Hepatic stellate cell (primary cell): ENCODE measurements around the gene WDR47.

Experiments used
- DNase-seq: peaks from one replicate; pipeline ENCODE4 v3.0.0; 2011; ENCODE audit warnings: low spot score

WDR47 gene

DNA sequence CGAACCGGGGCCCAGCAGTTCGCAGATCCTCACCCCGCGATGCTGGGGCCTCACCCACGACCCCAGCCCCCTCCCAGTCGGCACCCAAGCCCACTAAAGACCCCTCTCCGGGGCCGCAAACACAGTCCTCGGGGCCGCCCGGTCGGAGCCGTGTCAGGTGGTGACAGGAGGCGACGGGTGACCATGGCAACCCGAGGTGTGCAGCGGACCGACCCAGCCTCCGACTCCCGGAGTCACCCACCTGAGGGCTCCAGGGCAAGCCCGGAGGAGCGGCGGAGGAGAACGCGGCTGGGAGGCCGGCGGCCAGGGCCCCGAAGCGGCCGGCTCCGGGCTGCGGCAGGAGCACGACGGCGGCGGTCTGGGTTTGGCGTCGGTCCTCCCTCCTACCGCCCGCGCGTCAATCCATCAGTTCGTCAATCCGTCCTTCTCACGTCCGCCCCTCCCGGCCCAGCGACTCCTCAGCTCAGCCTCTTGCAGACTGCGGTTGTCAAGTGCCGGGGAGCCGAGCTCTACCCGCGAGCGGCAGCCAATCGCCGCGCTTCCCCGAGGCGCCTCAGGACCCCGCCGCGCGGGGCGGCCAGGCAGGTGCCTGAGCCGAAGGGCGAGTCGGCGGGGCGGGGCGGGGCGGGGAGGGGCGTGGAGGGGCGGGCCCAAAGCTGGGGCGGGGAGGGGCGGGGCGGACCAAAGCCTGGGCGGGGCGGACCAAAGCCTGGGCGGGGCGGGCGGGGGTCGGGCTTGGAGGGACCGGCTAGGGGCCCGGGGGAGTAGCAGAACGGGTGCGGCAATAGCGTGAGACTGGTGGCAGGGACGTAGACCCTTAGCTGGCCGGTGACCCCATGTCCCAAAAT, at the start of gene WDR47:
WDR47 (minus strand) TSS at position 482 of the 848 bp plus-strand sequence. CDS start 18,590 bp downstream, outside the sequence.
- peak; percentile 98 for DNase-seq

DNA sequence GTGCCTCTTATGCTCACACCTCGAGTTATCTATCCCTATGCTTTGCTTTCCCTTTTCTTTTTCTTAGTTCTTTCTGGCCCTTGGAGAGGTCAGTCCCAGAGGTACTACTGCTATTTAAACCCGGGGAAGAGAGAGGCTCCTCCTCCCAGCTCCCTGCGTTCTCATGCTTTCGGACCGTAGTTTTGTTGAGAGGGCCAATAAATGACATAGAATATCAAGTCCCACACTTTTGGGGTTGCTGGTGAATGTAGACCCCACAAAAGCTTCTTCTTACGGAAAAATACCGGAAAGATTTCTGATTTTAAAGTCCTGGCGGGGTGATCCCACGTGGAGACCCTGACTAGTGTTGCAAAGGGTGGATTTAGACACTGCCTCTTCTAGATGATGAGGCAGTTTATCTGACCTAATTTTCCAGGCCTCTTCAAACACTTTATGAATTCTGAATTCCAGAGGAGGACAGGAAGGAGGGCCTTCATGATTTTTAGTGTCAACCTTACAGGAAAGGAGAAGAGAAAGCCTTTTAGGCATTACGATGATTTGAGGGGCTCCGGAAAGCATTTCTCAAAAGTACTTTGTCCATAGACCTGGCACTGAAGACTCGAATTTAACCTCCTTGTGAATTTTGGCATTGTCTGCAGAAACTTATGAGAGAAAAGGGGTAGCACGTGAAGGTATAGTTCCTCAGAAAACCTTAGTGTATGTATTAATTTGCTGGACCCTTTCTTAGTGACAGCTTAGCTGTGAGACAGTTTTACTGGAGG, 49.4 kb upstream of the WDR47 start:
- DNase-seq, result peak; percentile 65

- DNase-seq, result peak; percentile 87
Observed at GRCh38 chr1:109090196-109091077, 48.5 kb upstream of the WDR47 start, which contains the start of gene TMEM167B. TSS of gene TMEM167B (plus strand) at chr1:109090764. CDS start at chr1:109090873, 109 bp downstream.

- peak; percentile 74 for DNase-seq
Observed at GRCh38 chr1:109089242-109090015, 47.5 kb upstream of the WDR47 start.

- DNase-seq, result no peak
Observed at GRCh38 chr1:109084563-109085517, 42.9 kb upstream of the WDR47 start.

GRCh38 chr1:109083923-109084322, 42.0 kb upstream of the WDR47 start:
- no peak for DNase-seq

DNA sequence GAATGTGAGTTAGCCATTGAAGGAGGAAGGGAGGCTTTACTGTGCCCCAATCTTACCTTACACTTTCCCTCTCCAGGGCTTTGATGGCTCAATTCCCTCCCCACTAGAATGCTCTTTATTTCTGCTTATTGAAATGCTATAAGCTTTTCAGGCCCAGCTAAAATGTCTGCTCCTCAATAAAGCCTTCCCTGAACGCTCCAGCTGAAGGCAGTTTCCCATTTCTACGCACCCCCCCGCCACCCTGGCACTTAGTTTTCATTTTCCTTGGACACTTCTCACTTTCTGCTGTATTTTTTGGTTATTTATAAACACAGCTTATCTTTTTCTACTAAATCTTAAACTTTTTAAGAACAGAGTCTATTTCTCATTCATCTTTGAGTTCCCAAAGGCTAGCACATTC, 41.6 kb upstream of the WDR47 start:
- DNase-seq, result no peak

DNA sequence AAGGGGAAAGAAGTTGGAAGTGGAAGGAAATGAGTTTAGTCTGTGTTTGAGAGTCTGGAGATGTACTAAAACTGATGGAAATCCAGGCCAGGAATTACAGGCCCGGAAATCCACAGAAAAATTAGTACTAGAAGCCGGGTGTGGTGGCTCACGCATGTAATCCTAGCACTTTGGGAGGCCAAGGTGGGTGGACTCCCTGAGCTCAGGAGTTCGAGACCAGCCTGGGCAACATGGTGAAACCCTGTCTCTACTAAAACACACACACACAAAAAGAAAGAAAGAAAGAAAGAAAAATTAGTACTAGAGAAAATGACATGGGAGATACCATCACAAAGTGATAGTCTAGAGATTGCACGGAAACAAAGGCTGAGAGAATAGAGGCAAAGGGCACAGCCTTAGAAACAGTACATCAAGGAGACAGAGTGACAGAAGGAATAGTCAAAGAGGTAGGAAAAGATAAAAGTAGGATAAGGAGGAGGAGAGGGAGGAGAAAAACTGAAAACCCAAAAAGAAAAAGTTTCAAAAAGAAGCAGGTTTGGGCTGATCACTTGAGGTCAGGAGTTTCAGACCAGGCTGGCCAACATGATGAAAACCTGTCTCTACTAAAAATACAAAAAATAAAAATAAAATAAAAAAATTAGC, 38.7 kb upstream of the WDR47 start:
- DNase-seq, result no peak

GRCh38 chr1:109079240-109079622, 37.3 kb upstream of the WDR47 start:
- DNase-seq, result no peak

DNA sequence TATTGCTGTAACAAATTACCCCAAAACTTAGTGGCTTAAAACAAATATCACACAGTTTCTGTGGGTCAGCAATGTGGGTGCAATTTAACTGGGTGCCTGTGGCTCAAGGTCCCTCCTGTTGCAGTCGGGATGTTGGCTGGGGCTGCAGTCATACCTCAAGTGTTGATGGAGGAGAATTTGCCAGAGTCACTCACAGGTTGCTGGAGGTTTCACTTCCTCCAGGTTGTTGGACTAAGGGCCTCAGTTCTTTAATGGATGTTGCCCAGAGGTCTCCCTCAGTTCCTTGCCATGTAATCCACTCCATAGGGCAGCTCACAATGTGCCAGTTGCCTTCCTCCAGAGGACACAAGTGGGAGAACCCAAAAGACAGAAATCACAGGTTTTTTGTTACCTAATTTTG, 36.4 kb upstream of the WDR47 start:
- DNase-seq, result no peak

GRCh38 chr1:109075531-109076490, 33.9 kb upstream of the WDR47 start, which contains the start of gene TAF13:
TSS of gene TAF13 (minus strand) at chr1:109076003. CDS start at chr1:109075947, 56 bp downstream.
- DNase-seq, result peak; percentile 93

DNA sequence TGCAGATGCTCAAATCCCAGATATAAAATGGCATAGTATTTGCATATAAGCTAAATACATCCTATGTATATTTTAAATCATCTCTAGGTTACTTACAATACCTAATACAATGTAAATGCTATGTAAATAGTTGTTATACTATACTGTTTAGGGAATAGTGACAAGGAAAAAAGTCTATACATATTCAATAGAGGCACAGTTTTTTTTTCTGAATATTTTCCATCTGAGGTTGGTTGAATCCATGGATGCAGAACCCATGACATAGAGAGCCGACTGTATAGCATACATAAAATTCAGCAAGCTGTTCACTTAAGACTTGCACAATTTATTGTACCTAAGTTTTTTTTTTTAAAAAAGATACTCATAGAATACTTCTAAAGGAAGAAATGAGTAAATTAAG, 27.4 kb upstream of the WDR47 start:
- no peak for DNase-seq

GRCh38 chr1:109067883-109068282, 26.0 kb upstream of the WDR47 start:
- DNase-seq, result no peak

- no peak for DNase-seq
Observed at GRCh38 chr1:109065137-109065536, 23.2 kb upstream of the WDR47 start.

GRCh38 chr1:109061183-109061582, 19.3 kb upstream of the WDR47 start:
- no peak for DNase-seq

- no peak for DNase-seq
Observed at GRCh38 chr1:109060707-109061106, 18.8 kb upstream of the WDR47 start.

DNA sequence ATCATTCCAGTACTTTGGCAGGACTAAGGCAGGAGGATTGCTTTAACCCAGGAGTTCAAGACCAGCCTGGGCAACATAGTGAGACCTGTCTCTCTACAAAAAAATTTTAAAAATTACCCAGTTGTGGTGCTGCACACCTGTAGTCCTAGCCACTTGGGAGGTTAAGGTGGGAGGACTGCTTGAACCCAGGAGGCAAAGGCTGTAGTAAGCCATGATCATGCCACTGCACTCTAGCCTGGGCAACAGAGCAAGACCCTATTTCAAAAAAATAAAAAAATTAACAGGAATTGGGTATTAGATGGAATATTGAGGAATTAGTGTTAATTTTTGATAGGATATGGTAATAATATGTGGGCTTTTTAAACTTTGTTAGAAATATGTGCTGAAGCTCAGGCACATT, 17.1 kb upstream of the WDR47 start:
- DNase-seq, result no peak

GRCh38 chr1:109056064-109056463, 14.2 kb upstream of the WDR47 start:
- DNase-seq, result no peak
